HG02763 (cell line): Measurements from ENCODE around the gene BUD13.

Experiments used
- ATAC-seq: cut with Tn5 transposase; IDR thresholded peaks from one replicate; pipeline ENCODE4 v1.9.1; 2021; ENCODE audit warnings: mild to moderate bottlenecking, moderate library complexity; ENCODE audit not compliant: unreplicated experiment

Gene BUD13

GRCh38 chr11:116792869-116793771 is 20.3 kb upstream of the BUD13 start:
- ATAC-seq = no peak

DNA sequence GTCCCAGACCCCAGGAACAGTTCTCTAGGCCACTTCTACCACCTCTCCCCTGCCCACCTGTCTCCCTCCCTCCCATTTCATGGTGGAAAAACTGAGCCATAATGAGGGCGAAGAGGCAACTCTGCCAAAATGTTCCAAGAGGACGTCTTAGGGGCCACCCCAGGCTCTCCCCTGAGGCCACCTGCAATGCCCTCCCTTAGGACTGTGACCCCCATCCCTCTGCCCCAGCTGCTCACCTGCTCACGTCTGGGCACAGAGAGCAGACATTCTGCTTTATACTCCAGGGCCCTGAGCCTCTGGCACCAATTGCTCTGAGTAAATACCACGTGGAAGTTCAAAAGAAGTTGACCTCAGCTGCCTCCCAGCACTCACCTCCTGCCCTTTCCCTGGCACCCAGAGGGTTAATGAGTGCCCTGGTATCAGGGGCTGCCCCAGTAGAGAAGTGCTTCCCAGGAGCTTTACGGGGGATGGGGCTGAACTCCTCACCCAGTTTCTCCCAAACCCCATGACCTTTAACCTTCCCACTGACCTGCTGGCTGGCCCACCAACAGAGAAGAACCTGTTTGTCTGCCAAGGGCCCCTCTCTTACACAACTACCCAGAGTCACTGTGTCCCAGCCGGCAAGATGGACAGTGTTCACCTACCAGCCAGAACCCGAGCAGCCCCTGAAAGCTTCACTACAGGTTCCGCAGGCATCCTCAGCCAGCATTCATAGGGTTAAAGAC is 19.5 kb upstream of the BUD13 start:
- no peak for ATAC-seq

DNA sequence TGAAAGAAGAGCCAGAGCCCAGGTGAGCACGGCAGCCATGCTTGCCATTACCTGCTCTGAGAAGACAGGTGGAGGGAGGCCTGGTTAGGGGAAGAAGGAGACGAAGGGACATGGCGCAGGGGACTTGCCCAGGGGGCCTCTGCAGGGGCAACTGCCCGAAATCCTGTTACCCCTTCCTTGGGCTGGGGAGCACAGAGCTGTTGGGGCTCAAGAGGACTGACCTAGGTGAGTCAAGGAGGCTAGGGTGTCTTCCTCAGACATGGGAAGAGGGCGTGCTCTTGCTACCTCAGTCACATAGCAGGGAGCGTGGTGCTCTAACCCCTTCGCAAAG is 19.0 kb upstream of the BUD13 start, which contains the start of gene APOA5:
Gene APOA5 (minus strand): TSS at position 67 of the 331 bp plus-strand sequence. CDS start 19 bp downstream, at position 48.
- no peak for ATAC-seq

DNA sequence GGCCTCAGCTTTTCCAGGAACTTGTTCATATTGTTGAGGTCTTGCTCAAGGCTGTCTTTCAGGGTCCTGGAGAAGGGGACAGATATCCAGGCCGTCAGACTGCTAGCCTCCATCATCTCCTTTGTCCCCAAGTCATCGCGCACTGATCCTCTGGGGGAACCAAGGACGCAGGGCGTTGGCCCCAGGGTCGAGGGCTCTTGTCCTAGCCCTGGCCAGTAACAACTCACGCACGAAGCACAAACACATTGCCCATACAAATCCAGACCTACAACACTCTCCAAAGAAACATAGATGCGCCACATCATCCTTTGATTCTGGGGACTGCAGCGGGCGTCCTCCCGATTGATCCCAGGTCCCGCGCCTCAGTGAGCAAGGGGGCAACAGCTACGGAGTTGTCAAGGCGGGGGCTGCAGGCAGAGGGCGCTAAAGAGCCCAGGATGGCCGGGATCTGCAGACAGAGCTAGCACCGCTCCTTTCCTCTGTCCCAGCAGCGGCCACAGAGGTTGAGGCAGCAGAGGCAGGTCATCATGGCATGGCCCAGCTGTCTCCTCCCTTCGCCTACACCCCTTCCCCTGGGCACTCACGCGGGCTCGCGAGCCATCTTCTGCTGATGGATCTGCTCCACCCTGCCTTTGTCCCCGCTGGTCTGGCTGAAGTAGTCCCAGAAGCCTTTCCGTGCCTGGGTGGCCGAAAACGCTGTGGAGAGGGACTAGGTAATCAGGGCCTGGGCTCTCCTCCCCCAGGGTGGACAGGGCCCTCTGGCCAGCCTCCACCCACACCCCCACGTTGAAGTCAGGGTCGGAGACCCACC is 18.4 kb upstream of the BUD13 start:
- ATAC-seq = no peak

DNA sequence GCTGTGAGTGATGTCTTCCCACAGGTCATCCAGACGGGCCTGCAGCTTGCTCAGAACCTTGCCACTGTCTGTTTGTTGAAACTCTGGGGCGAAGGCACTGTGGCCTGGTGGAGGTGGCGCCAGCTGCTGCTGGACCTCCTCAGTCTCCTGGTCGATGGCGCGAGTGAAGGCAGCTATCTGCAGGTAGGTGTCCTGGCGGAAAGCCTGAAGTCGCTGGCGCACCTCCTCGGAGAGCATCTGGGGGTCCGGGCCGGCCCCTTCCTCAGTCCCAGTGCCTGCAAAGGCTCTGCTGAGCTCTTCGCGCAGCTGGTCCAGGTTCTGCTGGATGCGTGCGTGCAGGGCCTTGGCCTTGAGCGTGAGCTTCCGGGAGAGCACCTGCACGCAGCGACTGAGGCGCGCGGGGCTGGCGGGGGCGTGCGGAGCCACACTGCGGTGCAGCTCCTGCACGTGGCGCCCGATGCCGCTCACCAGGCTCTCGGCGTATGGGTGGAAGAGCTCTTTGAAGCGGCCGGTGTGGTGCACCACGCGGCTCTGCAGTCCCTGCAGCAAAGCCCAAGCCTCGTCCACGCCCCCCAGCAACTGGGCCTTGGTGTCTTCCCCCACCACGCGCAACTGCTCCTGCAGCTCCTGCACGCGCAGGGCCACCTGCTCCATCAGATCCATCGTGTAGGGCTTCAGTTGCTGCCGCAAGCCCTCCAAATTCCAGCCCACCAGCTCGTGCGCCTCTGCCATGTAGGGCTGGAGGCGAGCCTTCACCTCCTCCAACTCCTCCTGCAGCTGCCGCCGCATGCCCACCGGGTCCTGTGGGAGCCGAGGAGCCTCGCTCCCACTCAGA is 17.6 kb upstream of the BUD13 start:
- no peak for ATAC-seq

DNA sequence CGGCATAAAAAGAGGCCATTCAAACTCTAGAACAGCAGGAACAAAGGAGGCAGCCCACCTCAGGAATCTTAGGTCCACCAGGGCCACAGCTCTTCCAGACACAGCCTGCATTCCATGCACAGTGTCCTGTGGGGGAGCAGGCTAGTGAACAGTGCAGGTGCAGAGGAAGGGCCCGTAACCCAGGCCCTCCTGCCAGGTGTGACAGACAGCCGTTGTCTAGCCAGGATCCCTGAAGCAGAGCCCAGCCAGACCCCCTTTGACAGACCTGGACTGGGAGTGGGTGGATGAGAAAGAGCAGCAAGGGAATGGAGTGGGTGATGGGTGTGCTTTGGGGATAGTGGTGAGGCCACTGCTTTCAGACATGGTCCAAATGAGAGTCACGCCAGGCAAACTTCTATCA is 16.2 kb upstream of the BUD13 start:
- no peak for ATAC-seq

- ATAC-seq = no peak
Measured at GRCh38 chr11:116788534-116788933, 15.7 kb upstream of the BUD13 start.

- ATAC-seq = peak; percentile 90
Measured at GRCh38 chr11:116787786-116788486, 15.1 kb upstream of the BUD13 start, which contains the start of gene ZPR1. ZPR1 (minus strand) TSS chr11:116788023; CDS start chr11:116787990, 33 bp downstream.

DNA sequence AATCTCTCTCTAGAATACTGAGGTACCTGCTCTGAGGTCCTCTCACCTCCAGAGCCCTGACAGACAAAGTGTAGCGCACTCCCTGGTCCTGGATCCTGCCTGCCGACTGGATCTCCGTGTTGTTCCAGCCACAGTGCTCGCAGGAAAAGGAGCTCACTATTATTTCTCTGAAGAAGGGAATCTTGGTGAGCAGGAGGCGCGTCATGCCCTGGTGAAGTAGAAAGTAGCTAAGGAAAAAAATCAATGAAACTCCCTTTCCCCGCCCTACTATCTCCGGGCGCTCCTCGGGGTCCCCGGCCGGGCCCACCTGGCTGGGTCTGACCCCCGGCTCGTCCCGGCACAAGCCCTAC is 14.6 kb upstream of the BUD13 start:
- no peak for ATAC-seq

- ATAC-seq = no peak
Measured at GRCh38 chr11:116786966-116787365, 14.2 kb upstream of the BUD13 start.

DNA sequence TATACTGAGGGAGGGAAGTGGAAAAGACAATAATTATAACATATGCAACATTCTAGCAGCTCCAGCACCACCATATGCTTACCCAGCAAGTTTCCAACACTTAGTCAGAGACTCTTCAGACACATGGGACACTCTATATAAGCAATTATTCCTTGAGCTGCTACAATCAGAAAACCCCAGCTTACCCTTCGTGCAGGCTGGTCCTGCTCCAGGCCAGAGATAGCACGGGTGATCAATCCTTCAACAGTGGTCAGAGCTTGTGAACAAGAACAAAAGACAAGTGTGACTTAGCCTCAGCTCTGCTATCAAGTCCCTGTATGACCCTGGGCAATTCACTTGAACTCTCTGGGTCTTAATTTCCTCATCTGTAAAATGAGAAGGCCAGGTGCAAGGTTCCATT is 13.5 kb upstream of the BUD13 start:
- ATAC-seq = no peak

- ATAC-seq = no peak
Measured at GRCh38 chr11:116782728-116783127, 9.9 kb upstream of the BUD13 start.

DNA sequence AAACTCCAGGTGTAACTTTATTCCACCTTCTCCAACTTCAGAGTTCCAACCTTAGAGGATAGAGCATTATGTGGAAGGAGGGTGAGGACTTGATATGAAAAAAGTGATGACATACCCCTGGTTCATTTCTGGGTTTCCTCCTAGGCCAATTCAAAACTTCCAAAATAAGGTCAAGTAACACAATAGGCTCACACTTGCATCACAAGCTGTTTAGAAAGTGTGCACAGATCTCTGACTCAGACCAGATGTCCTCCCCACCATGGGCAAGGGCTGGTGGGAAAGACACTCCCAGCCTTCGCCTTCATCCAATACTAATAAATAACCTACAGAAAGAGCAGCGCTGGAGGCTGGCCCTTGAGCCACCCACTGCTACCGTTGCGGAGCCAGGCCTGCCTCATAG is 5.8 kb upstream of the BUD13 start:
- no peak for ATAC-seq

GRCh38 chr11:116777056-116777455 is 4.3 kb upstream of the BUD13 start:
- ATAC-seq = no peak

- no peak for ATAC-seq
Measured at GRCh38 chr11:116776522-116776984, 3.8 kb upstream of the BUD13 start.

- no peak for ATAC-seq
Measured at GRCh38 chr11:116775975-116776374, 3.2 kb upstream of the BUD13 start.

DNA sequence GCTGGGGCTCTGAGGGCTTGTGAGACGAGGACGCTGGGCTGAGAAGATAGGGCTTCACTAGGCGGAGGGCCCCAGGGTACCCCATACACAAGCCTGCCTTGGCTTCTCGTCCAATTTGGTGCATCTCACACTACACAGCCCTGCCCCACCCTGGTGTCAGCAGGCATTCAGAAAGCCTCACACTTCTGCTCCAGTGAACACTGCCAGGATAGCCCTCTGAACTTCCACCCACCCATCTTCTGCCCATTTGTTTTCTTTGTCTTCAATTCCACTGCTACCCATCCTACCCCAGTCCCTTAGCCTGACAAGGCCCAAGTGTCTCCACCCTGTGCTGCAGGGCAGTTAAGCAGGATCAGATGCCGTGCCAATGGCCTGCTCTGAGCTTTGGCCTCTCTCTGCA is 1.9 kb upstream of the BUD13 start:
- no peak for ATAC-seq

GRCh38 chr11:116773203-116774097 is 663 bp upstream of the BUD13 start:
- peak; percentile 27 for ATAC-seq

GRCh38 chr11:116771935-116772334 is 852 bp downstream of the BUD13 start:
- no peak for ATAC-seq
